SK-N-SH (cell line): ENCODE data around the gene CCND2.

Source experiments
- EP300 ChIP-seq, 2 experiments: IDR thresholded peaks; 2 replicates each; pipeline versions ENCODE4 v1.4.0 to v1.6.1; 2012; ENCODE audit warnings: borderline replicate concordance in 1 of 2, low read depth in 1 of 2, low read length in 1 of 2
- GATA2 ChIP-seq: sonication (generic); formaldehyde crosslinking; IDR thresholded peaks from 2 replicates; pipeline ENCODE4 v1.5.0; 2020; ENCODE audit warnings: mild to moderate bottlenecking, missing genetic modification reagents
- NRF1 ChIP-seq: IDR thresholded peaks from 2 replicates; pipeline ENCODE4 v1.6.1; 2012; ENCODE audit warnings: low read depth, mild to moderate bottlenecking, low read length
- POLR2AphosphoS5 ChIP-seq: IDR thresholded peaks from 2 replicates; pipeline ENCODE4 v1.6.1; 2012; ENCODE audit warnings: low read depth, low read length
- RAD21 ChIP-seq: IDR thresholded peaks from 2 replicates; pipeline ENCODE4 v1.6.1; 2012; ENCODE audit warnings: mild to moderate bottlenecking, low read length
- TF ChIP-seq, protein P1 (sequence below): IDR thresholded peaks from 2 replicates; pipeline ENCODE4 v1.4.0; 2012; ENCODE audit warnings: low read depth
- TF ChIP-seq, protein P2 (sequence below): fragments of 200-600 bp; sonication (generic); IDR thresholded peaks from 2 replicates; pipeline ENCODE4 v1.6.1; 2017; ENCODE audit warnings: antibody characterized with exemption, mild to moderate bottlenecking, moderate library complexity
- TF ChIP-seq, protein P3 (sequence below): fragments of 150-350 bp; IDR thresholded peaks from 2 replicates; pipeline ENCODE4 v1.6.1; 2017; ENCODE audit warnings: antibody characterized with exemption, low read length, low read depth, borderline replicate concordance

DNA sequence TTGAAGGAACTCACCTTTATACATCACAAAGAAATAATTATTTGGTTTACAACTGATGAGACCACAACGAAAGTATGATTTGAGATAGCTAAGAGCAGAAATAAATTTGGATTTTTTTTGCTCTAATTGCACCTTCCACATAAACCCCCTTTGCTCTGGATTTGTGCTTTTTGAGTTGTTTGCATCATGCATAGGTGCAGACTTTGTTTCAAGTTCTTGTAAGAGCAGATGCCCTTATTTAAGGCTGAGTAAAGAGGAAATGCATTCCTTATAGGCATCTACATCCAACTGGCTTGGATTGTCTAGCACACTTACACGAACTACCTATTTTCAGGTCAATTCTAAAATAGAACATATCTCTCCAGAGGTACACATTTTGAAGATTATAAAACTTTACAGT lies 6.6 kb upstream of the CCND2 start:
- TF ChIP-seq, protein P1, sequence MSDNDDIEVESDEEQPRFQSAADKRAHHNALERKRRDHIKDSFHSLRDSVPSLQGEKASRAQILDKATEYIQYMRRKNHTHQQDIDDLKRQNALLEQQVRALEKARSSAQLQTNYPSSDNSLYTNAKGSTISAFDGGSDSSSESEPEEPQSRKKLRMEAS: no peak
- TF ChIP-seq RAD21 (no peak), EP300 (IDR thresholded peaks at IDR 0.05; ENCODE audit: borderline replicate concordance in 1 of 2, low read depth in 1 of 2, low read length in 1 of 2) (no peak), NRF1 (no peak), POLR2AphosphoS5 (no peak), GATA2 (CRISPR knock-in tag) (no peak)
- TF ChIP-seq, protein P2, sequence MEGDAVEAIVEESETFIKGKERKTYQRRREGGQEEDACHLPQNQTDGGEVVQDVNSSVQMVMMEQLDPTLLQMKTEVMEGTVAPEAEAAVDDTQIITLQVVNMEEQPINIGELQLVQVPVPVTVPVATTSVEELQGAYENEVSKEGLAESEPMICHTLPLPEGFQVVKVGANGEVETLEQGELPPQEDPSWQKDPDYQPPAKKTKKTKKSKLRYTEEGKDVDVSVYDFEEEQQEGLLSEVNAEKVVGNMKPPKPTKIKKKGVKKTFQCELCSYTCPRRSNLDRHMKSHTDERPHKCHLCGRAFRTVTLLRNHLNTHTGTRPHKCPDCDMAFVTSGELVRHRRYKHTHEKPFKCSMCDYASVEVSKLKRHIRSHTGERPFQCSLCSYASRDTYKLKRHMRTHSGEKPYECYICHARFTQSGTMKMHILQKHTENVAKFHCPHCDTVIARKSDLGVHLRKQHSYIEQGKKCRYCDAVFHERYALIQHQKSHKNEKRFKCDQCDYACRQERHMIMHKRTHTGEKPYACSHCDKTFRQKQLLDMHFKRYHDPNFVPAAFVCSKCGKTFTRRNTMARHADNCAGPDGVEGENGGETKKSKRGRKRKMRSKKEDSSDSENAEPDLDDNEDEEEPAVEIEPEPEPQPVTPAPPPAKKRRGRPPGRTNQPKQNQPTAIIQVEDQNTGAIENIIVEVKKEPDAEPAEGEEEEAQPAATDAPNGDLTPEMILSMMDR: no peak
- TF ChIP-seq, protein P3, sequence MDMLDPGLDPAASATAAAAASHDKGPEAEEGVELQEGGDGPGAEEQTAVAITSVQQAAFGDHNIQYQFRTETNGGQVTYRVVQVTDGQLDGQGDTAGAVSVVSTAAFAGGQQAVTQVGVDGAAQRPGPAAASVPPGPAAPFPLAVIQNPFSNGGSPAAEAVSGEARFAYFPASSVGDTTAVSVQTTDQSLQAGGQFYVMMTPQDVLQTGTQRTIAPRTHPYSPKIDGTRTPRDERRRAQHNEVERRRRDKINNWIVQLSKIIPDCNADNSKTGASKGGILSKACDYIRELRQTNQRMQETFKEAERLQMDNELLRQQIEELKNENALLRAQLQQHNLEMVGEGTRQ: no peak
